HG02571 (cell line): ENCODE results near the gene COX5B.
A peak's percentile ranks its signal among the peaks of the same experiment; 100 is the strongest.
"Not testable (repeated sequence)": the region's sequence is repeated elsewhere in the genome, so short reads cannot be mapped to it uniquely, and the experiment has no call there.

ENCODE experiments used
- ATAC-seq: cut with Tn5 transposase; IDR thresholded peaks from one replicate; pipeline ENCODE4 v1.9.1; 2021; ENCODE audit warnings: mild to moderate bottlenecking, moderate library complexity; ENCODE audit not compliant: unreplicated experiment

COX5B gene, protein sequence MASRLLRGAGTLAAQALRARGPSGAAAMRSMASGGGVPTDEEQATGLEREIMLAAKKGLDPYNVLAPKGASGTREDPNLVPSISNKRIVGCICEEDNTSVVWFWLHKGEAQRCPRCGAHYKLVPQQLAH

DNA sequence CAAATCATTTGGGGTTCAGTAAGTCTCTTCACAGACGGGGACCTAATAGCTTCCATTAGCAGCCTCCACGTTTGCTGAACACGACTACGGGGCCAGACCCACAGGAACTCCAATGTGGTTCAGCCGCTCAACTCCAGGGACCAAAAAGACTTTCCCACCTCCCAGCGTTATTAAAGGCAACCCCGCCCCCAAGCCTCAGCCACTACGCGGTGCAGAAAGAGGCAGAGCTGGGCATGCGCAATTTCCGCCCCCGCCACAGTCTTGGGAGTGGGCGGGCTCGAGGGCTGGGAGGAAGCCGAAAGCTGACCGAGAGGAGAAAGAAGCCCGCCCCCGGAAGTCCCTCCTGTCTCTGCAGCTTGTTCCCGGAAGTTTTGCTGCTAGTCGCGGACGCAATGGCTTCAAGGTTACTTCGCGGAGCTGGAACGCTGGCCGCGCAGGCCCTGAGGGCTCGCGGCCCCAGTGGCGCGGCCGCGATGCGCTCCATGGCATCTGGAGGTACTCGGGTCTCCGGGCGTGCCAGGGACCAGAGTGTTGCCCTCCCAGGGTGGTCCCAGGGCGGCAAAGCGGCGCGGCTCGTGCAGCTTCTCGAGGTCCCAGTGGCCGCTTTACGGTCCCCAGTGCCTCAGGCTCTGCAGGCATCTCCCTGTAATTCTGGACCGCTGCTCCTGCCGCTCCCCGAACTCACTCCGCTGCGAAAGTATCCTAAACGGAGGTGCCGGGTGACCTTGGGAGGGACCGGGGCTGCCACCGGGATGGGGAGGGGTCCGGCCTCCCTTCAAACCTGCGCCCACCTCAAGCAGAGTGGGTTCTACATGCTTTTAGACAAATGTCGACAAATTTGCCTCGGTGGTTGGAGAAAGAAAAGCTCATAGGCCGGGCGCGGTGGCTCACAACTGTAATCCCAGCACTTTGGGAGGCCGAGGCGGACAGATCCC is at the start of gene COX5B:
Gene COX5B (plus strand): TSS at position 368 of the 935 bp plus-strand sequence. CDS start 25 bp downstream, at position 393.
- ATAC-seq: peak; percentile 96

DNA sequence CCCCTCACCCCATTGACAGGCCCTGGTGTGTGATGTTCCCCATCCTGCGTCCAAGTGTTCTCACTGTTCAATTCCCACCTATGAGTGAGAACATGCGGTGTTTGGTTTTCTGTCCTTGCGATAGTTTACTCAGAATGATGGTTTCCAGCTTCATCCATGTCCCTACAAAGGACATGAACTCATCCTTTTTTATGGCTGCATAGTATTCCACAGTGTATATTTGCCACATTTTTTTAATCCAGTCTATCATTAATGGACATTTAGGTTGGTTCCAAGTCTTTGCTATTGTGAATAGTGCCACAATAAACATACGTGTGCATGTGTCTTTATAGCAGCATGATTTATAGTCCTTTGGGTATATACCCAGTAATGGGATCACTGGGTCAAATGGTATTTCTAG is 49.7 kb upstream of the COX5B start:
- not testable (repeated sequence) for ATAC-seq

DNA sequence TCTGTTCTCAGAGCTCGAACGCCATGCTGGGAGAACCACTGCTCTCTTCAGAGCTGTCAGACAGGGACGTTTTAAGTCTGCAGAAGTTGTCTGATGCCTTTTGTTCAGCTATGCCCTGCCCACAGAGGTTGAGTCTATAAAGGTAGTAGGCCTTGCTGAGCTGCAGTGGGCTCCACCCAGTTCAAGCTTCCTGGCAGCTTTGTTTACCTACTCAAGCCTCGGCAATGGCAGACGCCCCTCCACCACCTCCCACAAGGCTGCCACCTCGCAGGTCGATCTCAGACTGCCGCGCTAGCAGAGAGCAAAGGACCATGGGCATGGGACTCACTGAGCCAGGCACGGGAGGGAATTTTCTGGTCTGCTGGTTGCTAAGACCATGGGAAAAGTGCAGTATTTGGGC is 44.3 kb upstream of the COX5B start:
- ATAC-seq: not testable (repeated sequence)

DNA sequence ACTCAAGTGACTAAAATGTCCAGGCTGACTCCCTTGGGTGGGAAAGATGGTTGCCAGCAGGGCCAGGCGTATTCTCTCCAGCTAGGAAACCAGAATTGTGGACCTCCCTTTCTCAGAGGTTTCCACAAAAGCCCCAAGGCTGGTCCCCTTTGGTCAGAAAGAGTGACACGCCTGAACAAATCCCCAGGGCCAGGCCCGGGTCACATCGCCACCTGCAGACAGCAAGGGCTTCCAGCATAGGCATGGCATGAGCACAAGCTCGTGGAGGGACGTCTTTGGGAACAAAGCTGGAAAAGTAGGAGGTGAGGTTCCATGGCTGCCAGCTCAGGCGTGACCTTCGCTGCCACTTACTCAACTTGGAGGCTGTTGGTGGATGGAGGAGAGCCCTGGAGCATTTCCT is 40.8 kb upstream of the COX5B start:
- not testable (repeated sequence) for ATAC-seq

DNA sequence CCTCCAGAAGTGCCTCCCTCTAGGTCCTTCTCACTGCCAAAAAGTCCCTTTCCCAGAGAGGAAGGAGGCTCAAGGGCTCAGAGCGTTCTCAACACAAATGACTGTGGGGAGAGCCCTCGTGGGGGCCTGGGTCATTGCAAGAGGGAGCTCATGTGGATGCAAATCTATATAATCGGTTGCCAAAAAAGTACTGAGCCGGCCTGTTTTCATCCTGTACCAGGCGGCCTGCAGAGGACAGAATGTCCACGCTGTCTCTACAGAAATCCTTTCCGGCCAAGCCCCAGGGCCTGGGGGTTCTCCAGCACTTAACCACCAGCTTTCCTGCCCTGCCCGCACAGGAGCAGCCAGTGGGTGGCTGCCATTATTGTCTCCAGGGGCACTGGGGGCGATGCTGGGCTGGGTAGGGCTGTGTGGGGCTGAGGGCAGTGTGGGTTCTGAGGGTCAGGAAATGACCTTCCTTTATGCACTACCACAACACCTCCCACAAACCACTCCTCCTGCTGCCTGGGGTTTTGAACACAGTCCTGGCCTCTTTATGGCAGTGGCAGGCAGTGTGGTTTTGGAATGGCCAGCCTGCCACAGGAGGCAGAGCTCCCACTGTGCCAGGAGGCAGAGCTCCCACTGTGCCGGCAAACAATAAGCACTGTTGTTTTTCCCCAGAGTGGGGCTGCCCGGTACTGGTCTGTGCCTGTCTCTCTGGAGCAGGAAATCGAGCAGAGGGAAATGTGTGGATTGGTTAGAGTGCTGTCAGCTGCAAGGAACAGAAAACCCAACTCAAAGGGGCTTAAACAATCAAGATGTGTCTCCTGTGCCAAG is 40.1 kb upstream of the COX5B start:
- ATAC-seq: not testable (repeated sequence)

DNA sequence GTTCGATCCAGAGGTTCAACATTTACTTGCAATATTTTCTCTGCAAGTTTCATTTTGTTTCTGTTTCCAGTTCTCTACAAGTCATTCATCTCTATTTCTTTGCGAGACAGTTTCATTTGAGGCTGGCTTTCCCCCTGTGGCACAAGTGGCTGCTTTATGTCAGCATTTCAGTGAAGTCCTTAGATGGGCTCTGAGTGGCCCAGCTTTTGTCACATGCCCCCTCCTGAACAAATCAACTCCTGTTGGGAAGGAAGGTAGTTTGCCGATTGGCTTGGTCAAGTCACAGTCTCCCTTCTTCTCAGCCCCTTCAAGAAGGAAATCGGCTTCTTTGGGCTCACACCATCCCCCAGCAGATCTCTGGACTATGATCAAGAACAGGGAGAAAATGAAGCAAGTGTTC is 37.1 kb upstream of the COX5B start:
- not testable (repeated sequence) for ATAC-seq

DNA sequence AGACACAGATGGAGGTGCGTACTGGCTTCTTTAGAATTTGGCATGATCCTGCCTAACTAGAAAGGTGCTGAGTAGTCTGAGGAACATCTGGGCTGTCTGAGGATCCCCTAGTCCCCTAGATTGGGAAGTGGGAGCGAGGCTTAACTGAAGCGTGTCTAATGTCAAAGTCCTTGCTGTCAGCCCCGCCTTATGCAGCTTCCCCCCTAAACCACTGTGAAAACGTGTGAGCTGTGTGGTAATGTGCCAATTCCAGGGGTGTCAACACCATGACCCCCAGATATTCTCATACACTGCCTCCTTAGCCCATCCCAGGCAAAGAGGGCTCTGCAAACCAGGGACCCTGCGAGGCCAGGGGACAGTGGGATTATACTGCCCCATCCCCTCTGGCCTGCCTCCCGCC is 34.0 kb upstream of the COX5B start:
- ATAC-seq: not testable (repeated sequence)

DNA sequence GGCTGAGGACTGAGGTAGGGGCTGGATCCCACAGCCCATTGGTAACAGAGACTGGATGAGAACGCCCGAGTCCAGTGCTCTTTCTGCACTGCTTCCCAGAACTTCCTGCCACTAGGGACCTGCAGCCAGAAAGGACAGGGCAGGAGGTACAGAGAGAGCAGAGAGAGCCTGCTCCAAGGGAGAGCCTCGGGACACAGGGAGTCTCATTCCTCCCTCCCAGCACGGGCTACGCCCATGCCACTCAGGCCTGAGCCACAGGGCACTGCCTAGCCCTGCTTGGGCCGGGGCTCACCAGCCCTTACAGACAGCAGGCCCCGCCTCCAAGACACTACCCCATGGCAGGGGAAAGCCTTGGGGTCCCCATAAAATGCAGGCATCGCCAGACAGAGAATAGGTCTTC is 30.1 kb upstream of the COX5B start:
- ATAC-seq: not testable (repeated sequence)

DNA sequence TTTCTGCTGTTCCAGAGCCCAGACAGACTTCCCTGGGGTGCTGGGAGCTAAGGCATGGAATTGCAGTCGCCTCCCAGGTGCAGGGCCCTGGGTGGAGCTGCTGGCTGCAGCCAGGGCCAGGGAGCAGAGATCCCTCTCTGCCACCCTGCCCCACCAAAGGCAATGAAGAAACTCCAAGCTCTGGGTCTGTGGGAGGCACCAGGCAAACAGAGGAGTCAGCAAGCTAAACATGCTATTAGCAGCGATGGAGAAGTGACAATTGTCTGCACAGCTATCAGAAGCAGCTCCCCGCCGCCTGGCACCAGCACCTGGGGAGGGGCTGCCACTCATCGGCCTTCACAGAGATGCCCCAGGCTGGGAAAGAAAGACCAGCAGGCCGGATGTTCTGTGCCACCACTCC is 28.0 kb upstream of the COX5B start:
- ATAC-seq: no peak

DNA sequence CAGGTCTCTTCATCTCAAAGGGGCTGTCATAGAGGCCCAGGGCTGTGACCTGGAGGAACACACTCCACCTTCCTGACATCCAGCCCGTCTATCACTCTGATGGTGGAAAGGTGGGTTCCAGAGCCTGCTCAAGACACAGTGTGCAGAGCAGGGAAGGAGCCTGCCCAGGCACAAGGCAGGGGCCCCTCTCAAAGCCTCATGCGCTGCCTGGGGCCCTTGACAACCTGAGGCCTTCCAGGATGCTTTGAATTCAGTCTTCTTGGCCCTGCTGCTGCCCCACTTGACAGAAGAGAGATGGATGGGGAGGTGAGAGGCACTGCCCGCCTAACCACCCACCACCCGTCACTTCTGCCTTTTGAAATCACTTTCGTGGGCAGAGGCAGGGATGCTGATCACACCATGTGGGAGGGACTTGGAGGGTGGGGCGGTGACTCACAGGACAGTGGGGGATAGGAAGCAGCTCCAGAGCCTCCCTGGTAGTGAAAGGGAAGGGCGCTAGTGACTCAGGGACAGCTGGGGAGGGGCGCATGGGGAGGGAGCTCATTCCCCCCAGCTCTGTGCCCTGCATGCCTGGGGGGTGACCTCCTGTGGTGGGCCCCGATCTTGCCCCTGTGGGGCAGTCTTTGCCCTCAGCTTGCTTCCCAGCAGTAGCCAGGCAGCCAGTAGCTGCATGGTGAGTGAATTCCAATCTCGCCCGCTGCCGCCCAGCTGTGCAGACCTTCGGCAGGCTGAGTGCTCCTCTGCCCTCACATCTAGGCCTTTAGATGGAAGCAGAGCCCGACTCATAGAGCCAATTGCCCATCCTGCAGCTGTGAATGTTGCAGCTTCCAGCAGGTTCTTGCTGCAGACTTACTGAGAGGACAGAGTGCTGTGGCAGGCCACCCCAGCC is 26.7 kb upstream of the COX5B start:
- ATAC-seq: not testable (repeated sequence)

DNA sequence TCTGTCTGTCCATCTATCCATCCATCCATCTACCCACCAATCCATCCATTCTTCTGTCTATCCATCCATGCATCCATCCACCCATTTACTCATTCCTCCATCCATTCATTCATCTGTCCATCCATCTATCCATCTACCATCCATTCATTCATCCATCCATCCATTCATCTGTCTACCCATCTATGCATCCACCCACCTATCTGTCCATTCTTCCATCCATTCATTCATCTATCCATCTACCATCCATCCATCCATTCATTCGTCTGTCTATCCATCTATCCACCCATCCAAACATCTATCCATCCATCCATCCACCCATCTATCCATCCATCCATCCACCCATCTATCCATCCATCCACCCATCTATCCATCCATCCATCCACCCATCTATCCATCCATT is 25.4 kb upstream of the COX5B start:
- not testable (repeated sequence) for ATAC-seq

DNA sequence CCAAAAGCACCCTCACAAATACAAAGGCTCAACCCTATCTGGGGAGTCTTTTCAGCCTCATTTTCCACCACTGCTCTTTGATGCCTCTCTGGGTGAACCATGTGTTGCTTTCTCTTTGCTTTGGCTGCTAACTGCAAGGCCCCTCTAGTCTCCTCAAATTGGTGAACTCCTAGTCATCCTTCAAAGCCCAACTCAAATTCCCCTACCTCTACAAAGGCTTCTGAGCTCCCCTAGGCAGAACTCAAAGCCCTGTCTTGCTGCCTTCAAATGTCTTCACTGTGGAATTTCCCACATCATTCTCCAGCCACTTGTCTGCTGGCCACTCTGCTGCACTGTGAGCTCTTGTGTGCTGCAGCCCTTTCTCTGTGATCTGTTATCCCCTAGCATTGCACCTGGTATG is 22.9 kb upstream of the COX5B start:
- ATAC-seq: not testable (repeated sequence)

DNA sequence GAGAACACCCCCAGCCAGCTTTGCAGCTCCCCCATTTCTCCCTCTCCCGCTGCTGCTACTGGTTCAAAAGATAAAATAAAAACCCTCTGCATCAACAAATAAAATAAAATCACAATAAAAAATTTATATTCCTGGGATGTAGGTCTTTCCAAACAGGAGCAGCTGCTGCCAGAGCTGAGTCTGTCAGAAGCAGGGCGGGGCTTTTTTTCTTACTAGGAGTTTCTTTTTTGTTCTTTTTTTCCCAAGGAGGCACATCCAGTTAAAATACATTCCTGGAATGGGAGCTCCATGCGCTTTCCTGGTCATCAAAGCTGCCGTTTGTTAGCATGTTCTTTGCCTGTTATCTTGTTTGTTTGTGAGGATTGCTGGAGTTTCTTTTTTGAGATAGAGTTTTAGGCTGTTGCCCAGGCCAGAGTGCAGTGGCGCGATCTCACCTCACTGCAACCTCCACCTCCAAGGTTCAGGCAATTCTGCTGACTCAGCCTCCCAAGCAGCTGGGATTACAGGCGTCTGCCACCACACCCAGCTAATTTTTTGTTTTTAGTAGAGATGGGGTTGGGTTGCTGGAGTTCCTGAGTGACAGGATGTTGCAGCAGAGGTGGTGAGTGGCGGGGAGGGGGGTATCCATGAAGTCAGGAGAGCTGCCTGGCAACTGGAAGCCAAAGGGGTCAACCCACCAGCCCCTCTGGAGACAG is 20.4 kb upstream of the COX5B start:
- not testable (repeated sequence) for ATAC-seq

DNA sequence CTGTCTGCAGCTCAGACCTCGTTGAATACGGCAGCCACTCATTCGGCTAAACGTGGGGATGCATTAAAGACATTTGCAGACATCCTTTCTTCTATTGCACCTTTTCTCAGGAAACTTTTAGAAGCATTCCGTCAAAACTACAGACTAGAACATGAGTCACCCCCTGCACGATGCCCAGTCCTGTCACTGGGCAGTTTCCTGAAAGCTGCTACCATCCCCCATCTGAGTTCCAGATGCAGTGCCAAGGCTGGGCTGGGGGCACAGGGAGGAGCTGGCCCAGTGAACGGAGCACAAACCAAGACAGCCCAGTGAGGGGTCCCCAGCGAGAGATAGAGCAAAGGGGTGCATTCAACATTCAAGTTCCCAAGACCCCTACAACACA is 19.8 kb upstream of the COX5B start:
- ATAC-seq: not testable (repeated sequence)

DNA sequence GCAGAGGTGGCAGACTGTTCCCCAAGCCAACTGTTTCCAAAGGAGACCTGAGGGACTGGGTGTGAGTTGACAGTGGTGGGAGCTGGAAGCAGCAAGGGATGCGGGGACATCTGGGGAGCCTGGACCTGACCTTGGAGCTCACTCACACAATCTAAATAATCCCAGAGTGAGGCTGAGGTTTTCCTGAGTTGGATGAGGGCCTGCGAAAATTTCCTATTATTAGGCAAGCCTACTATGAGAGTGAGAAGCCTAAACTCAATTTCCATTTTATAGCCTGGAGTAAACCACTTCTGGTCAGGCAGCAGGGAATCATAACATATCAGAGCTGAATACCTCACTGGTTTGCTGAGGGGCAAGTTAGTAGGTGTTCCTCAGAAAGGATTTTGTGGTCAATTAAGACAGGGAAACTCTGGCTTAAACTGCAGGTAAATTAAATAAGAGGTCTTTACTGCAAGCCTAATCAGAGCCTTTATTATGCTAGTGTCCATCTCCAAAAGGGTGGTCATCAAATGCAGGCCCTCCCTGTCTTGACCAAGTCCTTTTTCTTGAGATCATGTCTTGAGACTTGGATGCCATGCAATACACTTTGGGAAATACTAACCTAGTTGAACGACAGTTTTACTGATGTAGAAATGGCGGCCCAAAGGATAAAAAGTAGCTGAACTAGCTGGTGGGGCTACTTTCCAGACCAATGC is 1.7 kb upstream of the COX5B start:
- no peak for ATAC-seq

DNA sequence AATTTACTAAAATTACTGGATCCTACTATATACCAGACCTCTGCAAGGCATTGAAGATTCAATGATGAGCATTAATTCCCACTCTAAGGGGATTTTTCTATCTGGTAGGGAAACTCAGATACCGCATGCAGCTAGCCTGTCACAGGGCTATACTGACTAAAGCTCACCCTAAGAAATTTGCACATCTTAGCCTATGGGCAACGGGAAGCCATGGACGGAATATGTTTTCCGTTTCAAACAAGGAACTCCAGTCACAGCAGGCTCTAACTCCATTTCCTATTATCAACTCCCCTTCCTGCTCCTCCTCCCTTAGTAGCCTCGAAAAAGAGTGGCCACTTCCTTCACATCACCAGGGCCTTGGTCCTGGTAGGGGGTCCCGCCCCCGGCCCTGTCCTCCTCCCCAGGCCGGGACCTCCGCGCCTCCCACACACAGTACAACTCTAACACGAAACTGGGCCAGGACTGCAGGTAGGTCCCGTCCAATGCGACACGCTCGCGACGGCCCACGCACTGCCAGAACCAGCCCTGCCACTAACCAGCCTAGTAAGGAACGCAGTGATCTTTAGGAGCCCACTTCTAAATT is 659 bp upstream of the COX5B start:
- peak; percentile 36 for ATAC-seq

DNA sequence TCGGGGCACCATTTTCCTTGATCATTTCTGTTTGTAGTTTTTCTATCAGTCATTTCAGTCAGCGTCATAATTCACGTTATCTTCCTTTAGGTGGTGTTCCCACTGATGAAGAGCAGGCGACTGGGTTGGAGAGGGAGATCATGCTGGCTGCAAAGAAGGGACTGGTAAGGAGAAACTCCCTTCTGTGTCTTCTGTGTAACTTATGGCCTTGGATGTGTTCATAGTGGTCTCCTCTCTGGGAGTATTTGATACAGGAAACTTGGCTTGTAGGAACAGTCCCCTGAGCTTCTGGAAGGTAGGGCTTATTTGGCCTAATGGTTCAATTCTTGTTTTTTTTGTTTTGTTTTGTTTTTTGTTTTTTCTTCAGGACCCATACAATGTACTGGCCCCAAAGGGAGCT is 1.1 kb downstream of the COX5B start:
- no peak for ATAC-seq

DNA sequence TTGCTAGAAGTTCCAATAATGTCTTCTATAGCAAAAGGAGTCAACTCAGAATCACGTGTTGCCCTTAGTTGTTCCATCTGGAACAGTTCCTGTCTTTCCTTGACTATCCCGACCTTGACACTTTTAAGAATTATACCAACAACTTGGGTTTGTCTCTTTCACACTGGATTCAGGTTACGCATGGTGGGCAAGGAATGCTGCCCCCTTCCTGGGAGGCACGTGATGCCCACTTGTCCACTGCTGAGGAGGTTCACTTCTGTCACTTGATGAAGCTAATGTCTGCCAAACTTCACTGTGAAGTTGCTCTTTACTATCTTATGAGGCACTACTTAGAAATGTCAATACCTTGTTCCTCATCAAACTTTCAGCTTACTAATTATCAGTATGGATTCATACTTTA is 5.3 kb downstream of the COX5B start:
- no peak for ATAC-seq

DNA sequence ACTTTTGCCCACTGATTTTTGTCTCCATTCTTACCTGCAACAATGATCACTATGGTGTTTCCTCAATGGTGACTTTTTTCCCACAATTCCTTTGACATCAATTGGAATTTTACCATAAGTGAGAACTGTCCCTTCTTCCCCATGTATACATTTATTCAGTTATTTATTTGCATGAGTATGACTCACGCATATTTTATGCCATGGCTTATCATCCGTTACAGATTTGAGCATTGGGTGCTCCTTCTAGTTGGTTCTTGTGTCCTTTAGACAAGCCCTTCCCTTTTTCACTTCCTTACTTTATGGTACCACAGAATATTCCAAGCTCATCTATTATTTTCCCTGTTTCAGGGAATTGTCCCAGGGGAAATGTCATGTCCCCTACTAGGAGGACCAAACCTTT is 7.6 kb downstream of the COX5B start:
- ATAC-seq: no peak
